Effector memory CD4-positive, alpha-beta T cell (primary cell): ENCODE data around the gene ITPRID1.

Experiments used
- DNase-seq, 3 donors: peaks; one replicate each; pipeline ENCODE4 v3.0.0-alpha.2; 2020
- H3K27ac ChIP-seq: 2 replicates; pipeline ENCODE4 v1.7.0; 2013; ENCODE audit warnings: mild to moderate bottlenecking, low read length, moderate library complexity; ENCODE audit not compliant: insufficient read depth, poor library complexity, severe bottlenecking
- H3K27me3 ChIP-seq: replicated peaks from 2 replicates; pipeline ENCODE4 v1.7.0; 2013; ENCODE audit warnings: mild to moderate bottlenecking, low read length; ENCODE audit not compliant: insufficient read depth, control insufficient read depth, poor library complexity, severe bottlenecking
- H3K36me3 ChIP-seq: 2 replicates; pipeline ENCODE4 v1.7.0; 2013; ENCODE audit warnings: mild to moderate bottlenecking, low read length, moderate library complexity; ENCODE audit not compliant: control insufficient read depth, insufficient read depth
- H3K4me1 ChIP-seq: 2 replicates; pipeline ENCODE4 v1.7.0; 2013; ENCODE audit warnings: low read length, mild to moderate bottlenecking; ENCODE audit not compliant: control insufficient read depth, insufficient read depth, poor library complexity, severe bottlenecking
- H3K4me3 ChIP-seq: 2 replicates; pipeline ENCODE4 v1.7.0; 2013; ENCODE audit warnings: low read length, low read depth, mild to moderate bottlenecking; ENCODE audit not compliant: insufficient read depth, poor library complexity, severe bottlenecking
- H3K9me3 ChIP-seq: 2 replicates; pipeline ENCODE4 v1.7.0; 2013; ENCODE audit warnings: mild to moderate bottlenecking, low read length, moderate library complexity; ENCODE audit not compliant: control insufficient read depth

ITPRID1 gene

GRCh38 chr7:31602041-31602625 lies 88.2 kb downstream of the ITPRID1 start:
- Histone ChIP-seq H3K27ac (no peak overlapping the region), H3K4me1 (no peaks in the 10 kb centered on the region), H3K4me3 (no peak overlapping the region), H3K27me3 (no peaks in the 10 kb centered on the region), H3K36me3 (no peaks in the 10 kb centered on the region), H3K9me3 (no peaks in the 10 kb centered on the region)
- no peak for DNase-seq

- no peak for DNase-seq
- H3K27ac ChIP-seq = no peak overlapping the region
- H3K4me1 ChIP-seq = no peaks in the 10 kb centered on the region
- no peaks in the 10 kb centered on the region for H3K36me3 ChIP-seq
- no peaks in the 10 kb centered on the region for H3K9me3 ChIP-seq
- H3K4me3 ChIP-seq = no peak overlapping the region
- no peaks in the 10 kb centered on the region for H3K27me3 ChIP-seq
Observed at GRCh38 chr7:31603046-31603445, 89.2 kb downstream of the ITPRID1 start.

- no peaks in the 10 kb centered on the region for H3K27me3 ChIP-seq
- H3K4me3 ChIP-seq = no peak overlapping the region
- H3K9me3 ChIP-seq = no peaks in the 10 kb centered on the region
- no peak for DNase-seq
- H3K4me1 ChIP-seq = no peaks in the 10 kb centered on the region
- no peak overlapping the region for H3K27ac ChIP-seq
- H3K36me3 ChIP-seq = no peaks in the 10 kb centered on the region
Observed at GRCh38 chr7:31613604-31614003, 99.7 kb downstream of the ITPRID1 start.

GRCh38 chr7:31633467-31633866 lies 119.6 kb downstream of the ITPRID1 start:
- Histone ChIP-seq H3K9me3 (no peaks in the 10 kb centered on the region), H3K27me3 (no peaks in the 10 kb centered on the region), H3K4me1 (no peaks in the 10 kb centered on the region), H3K4me3 (no peak overlapping the region), H3K27ac (no peak overlapping the region), H3K36me3 (no peaks in the 10 kb centered on the region)
- DNase-seq = no peak

- H3K27ac ChIP-seq = no peak overlapping the region
- no peaks in the 10 kb centered on the region for H3K27me3 ChIP-seq
- no peak overlapping the region for H3K4me3 ChIP-seq
- H3K9me3 ChIP-seq = no peaks in the 10 kb centered on the region
- no peaks in the 10 kb centered on the region for H3K36me3 ChIP-seq
- DNase-seq = no peak
- H3K4me1 ChIP-seq = no peaks in the 10 kb centered on the region
Observed at GRCh38 chr7:31633894-31634494, 120.1 kb downstream of the ITPRID1 start.

- Histone ChIP-seq H3K4me1 (no peaks in the 10 kb centered on the region), H3K27ac (no peak overlapping the region), H3K36me3 (no peaks in the 10 kb centered on the region), H3K27me3 (no peaks in the 10 kb centered on the region), H3K4me3 (no peak overlapping the region), H3K9me3 (no peaks in the 10 kb centered on the region)
- DNase-seq = no peak
Observed at GRCh38 chr7:31640381-31640780, 126.5 kb downstream of the ITPRID1 start.

- Histone ChIP-seq H3K9me3 (no peaks in the 10 kb centered on the region), H3K27ac (no peak overlapping the region), H3K4me3 (no peak overlapping the region), H3K36me3 (no peaks in the 10 kb centered on the region), H3K27me3 (no peaks in the 10 kb centered on the region), H3K4me1 (no peaks in the 10 kb centered on the region)
- DNase-seq = no peak
Observed at GRCh38 chr7:31642681-31643115, 128.8 kb downstream of the ITPRID1 start.

- no peaks in the 10 kb centered on the region for H3K4me1 ChIP-seq
Observed at GRCh38 chr7:31646942-31647341, 133.1 kb downstream of the ITPRID1 start.

GRCh38 chr7:31647511-31647910 lies 133.6 kb downstream of the ITPRID1 start:
- Histone ChIP-seq H3K9me3 (no peaks in the 10 kb centered on the region), H3K36me3 (no peaks in the 10 kb centered on the region), H3K4me3 (no peak overlapping the region), H3K27me3 (no peaks in the 10 kb centered on the region), H3K4me1 (no peaks in the 10 kb centered on the region), H3K27ac (no peak overlapping the region)
- no peak for DNase-seq

More at GRCh38 chr7:31646942-31647341, 133.1 kb downstream of the ITPRID1 start:
- Histone ChIP-seq H3K36me3 (no peaks in the 10 kb centered on the region), H3K27me3 (no peaks in the 10 kb centered on the region), H3K9me3 (no peaks in the 10 kb centered on the region), H3K27ac (no peak overlapping the region), H3K4me3 (no peak overlapping the region)
- no peak for DNase-seq

GRCh38 chr7:31648288-31648687 lies 134.4 kb downstream of the ITPRID1 start:
- H3K36me3 ChIP-seq = no peaks in the 10 kb centered on the region
- no peak for DNase-seq
- no peaks in the 10 kb centered on the region for H3K9me3 ChIP-seq
- H3K4me1 ChIP-seq = no peaks in the 10 kb centered on the region
- no peaks in the 10 kb centered on the region for H3K27me3 ChIP-seq
- H3K27ac ChIP-seq = no peak overlapping the region
- H3K4me3 ChIP-seq = no peak overlapping the region
